ENCODE results near the gene FN1. TPM values are rescaled to one million over a fixed set of nuclear protein-coding genes. Genes with fewer than 3 reads are reported as not detected.

The FN1 gene
- total RNA-seq, 4 donors from 2014 or later: 89.1 to 312 (median 156) TPM

GRCh38 chr2:215417400-215417951, 18.4 kb downstream of the FN1 start:
- intact Hi-C loops (cut with DNase I): no loop called here
- DNase-seq: no peak
- H3K9me3 ChIP-seq: no peaks in the 10 kb centered on the region
- 74 to 86% methylated on average over 4 of the region's 4 CpGs for WGBS, 2 donors
- no peaks in the 10 kb centered on the region for H3K27me3 ChIP-seq
- H3K27ac ChIP-seq: no peak overlapping the region
- H3K4me3 ChIP-seq (replicated peaks in 1 of 3): no peak overlapping the region
- no peaks in the 10 kb centered on the region for H3K36me3 ChIP-seq
- no peaks in the 10 kb centered on the region for H3K4me1 ChIP-seq
- TF ChIP-seq CTCF (IDR thresholded peaks at IDR 0.05) (no peak), POLR2A (IDR thresholded peaks at IDR 0.05) (no peak)

- intact Hi-C loops (cut with DNase I): no loop called here
- DNase-seq: no peak
- H3K4me3 ChIP-seq (replicated peaks in 1 of 3): no peak overlapping the region
- no peak overlapping the region for H3K27ac ChIP-seq
- TF ChIP-seq POLR2A (IDR thresholded peaks at IDR 0.05) (no peak), CTCF (IDR thresholded peaks at IDR 0.05) (no peak)
- 32 to 72% methylated on average over 2 of the region's 2 CpGs for WGBS, 2 donors
- H3K27me3 ChIP-seq: no peaks in the 10 kb centered on the region
- no peaks in the 10 kb centered on the region for H3K36me3 ChIP-seq
- H3K9me3 ChIP-seq: no peaks in the 10 kb centered on the region
- H3K4me1 ChIP-seq: no peaks in the 10 kb centered on the region
These were observed 19.2 kb downstream of the FN1 start for GRCh38 chr2:215416656-215417055.

- Histone ChIP-seq H3K9me3 (no peaks in the 10 kb centered on the region), H3K4me3 (replicated peaks in 1 of 3) (no peak overlapping the region), H3K4me1 (no peaks in the 10 kb centered on the region), H3K27ac (no peak overlapping the region), H3K27me3 (no peaks in the 10 kb centered on the region), H3K36me3 (no peaks in the 10 kb centered on the region)
- intact Hi-C loops (cut with DNase I): no loop called here
- DNase-seq: no peak
- WGBS, 2 donors: 80 to 86% methylated on average over 1 of the region's 1 CpG
- TF ChIP-seq CTCF (IDR thresholded peaks at IDR 0.05) (no peak), POLR2A (IDR thresholded peaks at IDR 0.05) (no peak)
These were observed 19.9 kb downstream of the FN1 start for GRCh38 chr2:215415820-215416577.

- no peaks in the 10 kb centered on the region for H3K36me3 ChIP-seq
These were observed 20.6 kb downstream of the FN1 start for GRCh38 chr2:215415218-215415617.

More at GRCh38 chr2:215415218-215415617, 20.6 kb downstream of the FN1 start:
- no peak overlapping the region for H3K4me3 ChIP-seq (replicated peaks in 1 of 3)
- no peaks in the 10 kb centered on the region for H3K4me1 ChIP-seq
- TF ChIP-seq CTCF (IDR thresholded peaks at IDR 0.05): no peak
- TF ChIP-seq POLR2A (IDR thresholded peaks at IDR 0.05): no peak
- H3K27me3 ChIP-seq: no peaks in the 10 kb centered on the region
- intact Hi-C loops (cut with DNase I): no loop called here
- H3K27ac ChIP-seq: no peak overlapping the region
- no peak for DNase-seq
- H3K9me3 ChIP-seq: no peaks in the 10 kb centered on the region
- WGBS, 2 donors: 44 to 85% methylated on average over 1 of the region's 1 CpG

Data from thyroid gland (tissue), 4 donors.